Caco-2 (cell line): ENCODE data around the gene MICAL3. TPM values are rescaled to one million over a fixed set of nuclear protein-coding genes. Genes with fewer than 3 reads are reported as not detected.

Experiments
- BruUV-seq: library from RNA; stranded (reverse); fragments of 400-500 nt; replicated peaks from 2 replicates; lab custom pipeline; 2021; lab: Mats Ljungman, UMichigan
- CTCF ChIA-PET: fragments of 300-600 bp; sonication (Branson Sonifier 250); formaldehyde crosslinking; loops from one replicate; lab custom pipeline; 2022; ENCODE audit warnings: antibody characterized with exemption; lab: Charles Lee
- POLR2A ChIA-PET: fragments of 300-600 bp; sonication (Branson Sonifier 250); formaldehyde crosslinking; loops from one replicate; lab custom pipeline; 2022; ENCODE audit warnings: antibody characterized with exemption; lab: Charles Lee
- DNase-seq, 2 experiments: peaks; one replicate each; pipeline versions ENCODE4 v3.0.0 to v3.0.0-alpha.2; 2020 to 2022
- H3K27me3 ChIP-seq: replicated peaks from 2 replicates; pipeline ENCODE4 v1.6.0; 2011; ENCODE audit warnings: low read length; ENCODE audit not compliant: control insufficient read depth, insufficient read depth
- H3K36me3 ChIP-seq: 2 replicates; pipeline ENCODE4 v1.5.1; 2011; ENCODE audit warnings: low read length; ENCODE audit not compliant: control insufficient read depth, insufficient read depth
- H3K4me1 ChIP-seq: fragments of 250-450 bp; sonication (Bioruptor Pico); 2 replicates; pipeline ENCODE4 v1.5.1; 2020; ENCODE audit warnings: mild to moderate bottlenecking
- H3K4me3 ChIP-seq: 2 replicates; pipeline ENCODE4 v1.5.1; 2011; ENCODE audit warnings: low read depth, mild to moderate bottlenecking, control low read depth, low read length
- H3K9me3 ChIP-seq: fragments of 250-450 bp; sonication (Bioruptor Pico); 2 replicates; pipeline ENCODE4 v1.5.1; 2020; ENCODE audit warnings: mild to moderate bottlenecking, moderate library complexity
- H3K27ac Mint-ChIP-seq: one replicate; pipeline ENCODE4 v1.8.0; 2022; ENCODE audit warnings: mixed read lengths; ENCODE audit not compliant: unreplicated experiment
- H3K27me3 Mint-ChIP-seq: one replicate; pipeline ENCODE4 v1.8.0; 2022; ENCODE audit warnings: mixed read lengths; ENCODE audit not compliant: insufficient read depth, unreplicated experiment
- H3K36me3 Mint-ChIP-seq: one replicate; pipeline ENCODE4 v1.8.0; 2022; ENCODE audit warnings: mild to moderate bottlenecking, mixed read lengths; ENCODE audit not compliant: insufficient read depth, unreplicated experiment
- H3K4me1 Mint-ChIP-seq: one replicate; pipeline ENCODE4 v1.8.0; 2022; ENCODE audit warnings: low read depth, mixed read lengths; ENCODE audit not compliant: unreplicated experiment
- H3K4me3 Mint-ChIP-seq: one replicate; pipeline ENCODE4 v1.8.0; 2022; ENCODE audit warnings: mild to moderate bottlenecking, moderate library complexity, mixed read lengths; ENCODE audit not compliant: unreplicated experiment
- H3K9me3 Mint-ChIP-seq: one replicate; pipeline ENCODE4 v1.8.0; 2022; ENCODE audit warnings: mixed read lengths; ENCODE audit not compliant: unreplicated experiment
- intact Hi-C: fragments of 100-400 bp; cut with micrococcal nuclease; formaldehyde crosslinking; loops from one replicate; pipeline ENCODE4 v1.10.0; 2022; ENCODE audit not compliant: unreplicated experiment
- total RNA-seq: library from RNA; stranded (reverse); gene quantifications from 2 replicates; pipeline ENCODE4 v1.2.3, GENCODE V29; 2022
- TF ChIP-seq, protein P1 (sequence below), 2 experiments: fragments of 200-600 bp in 1 of 2; IDR thresholded peaks; 1 replicate in 1 of 2; 2 replicates in 1 of 2; pipeline versions ENCODE4 v1.5.1 to v1.8.0; 2011 to 2022; ENCODE audit warnings: antibody characterized with exemption in 1 of 2, control low read depth in 1 of 2, inconsistent platforms in 1 of 2, low read depth in 1 of 2, low read length in 1 of 2, mild to moderate bottlenecking in 1 of 2, moderate library complexity in 1 of 2; ENCODE audit not compliant: insufficient read depth in 1 of 2, severe bottlenecking in 1 of 2, unreplicated experiment in 1 of 2

MICAL3 gene
- total RNA-seq, 1 experiment from 2014 or later = 65.6 TPM

DNA sequence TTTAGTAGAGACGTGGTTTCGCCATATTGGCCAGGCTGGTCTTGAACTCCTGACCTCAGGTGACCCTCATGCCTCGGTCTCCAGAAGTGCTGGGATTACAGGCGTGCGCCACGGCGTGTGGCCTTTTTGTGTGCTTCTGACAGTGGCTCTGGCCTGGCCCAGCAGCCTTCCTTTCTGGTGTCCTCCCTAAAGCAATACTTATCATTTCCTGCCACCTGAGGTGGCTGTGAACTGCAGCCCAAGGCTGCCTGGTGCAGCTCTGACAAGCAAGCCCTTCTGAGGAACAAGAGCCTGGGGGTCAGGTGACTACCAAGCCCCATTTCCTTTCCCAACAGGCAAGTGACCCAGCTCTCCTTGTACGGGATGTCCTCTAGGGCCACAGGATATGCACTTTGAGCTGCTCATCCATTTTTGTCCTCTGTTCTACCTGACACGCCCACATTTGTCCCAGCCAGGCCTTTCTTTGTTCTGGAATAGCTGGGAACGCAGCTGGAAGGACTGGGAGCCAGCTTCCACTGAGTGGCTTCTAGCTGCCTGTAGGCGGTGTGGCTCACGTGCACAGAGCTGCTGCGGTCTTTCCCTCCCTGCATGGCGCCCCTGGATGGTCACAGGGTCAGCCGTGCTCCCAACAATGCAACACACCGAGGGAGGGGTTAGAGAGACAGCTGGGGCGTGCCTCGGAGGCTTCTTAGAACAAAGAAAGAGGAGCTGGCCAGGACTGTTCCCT, 237.8 kb downstream of the MICAL3 start:
- no TSS peak for BruUV-seq
- ChIA-PET CTCF (interaction anchor here (0.7 to 5.3 kb wide), 3 partner anchors 25 to 104 kb away, joined by 3 to 59 read pairs (median 6); no protein-coding TSS in a partner anchor), POLR2A (no interaction called here)
- Mint-ChIP-seq H3K4me1 (no peaks in the 10 kb centered on the region), H3K27ac (no peak overlapping the region), H3K27me3 (no peaks in the 10 kb centered on the region), H3K36me3 (peaks cover 17% of the 10 kb centered on the region), H3K4me3 (no peak overlapping the region), H3K9me3 (no peaks in the 10 kb centered on the region)
- TF ChIP-seq, protein P1, sequence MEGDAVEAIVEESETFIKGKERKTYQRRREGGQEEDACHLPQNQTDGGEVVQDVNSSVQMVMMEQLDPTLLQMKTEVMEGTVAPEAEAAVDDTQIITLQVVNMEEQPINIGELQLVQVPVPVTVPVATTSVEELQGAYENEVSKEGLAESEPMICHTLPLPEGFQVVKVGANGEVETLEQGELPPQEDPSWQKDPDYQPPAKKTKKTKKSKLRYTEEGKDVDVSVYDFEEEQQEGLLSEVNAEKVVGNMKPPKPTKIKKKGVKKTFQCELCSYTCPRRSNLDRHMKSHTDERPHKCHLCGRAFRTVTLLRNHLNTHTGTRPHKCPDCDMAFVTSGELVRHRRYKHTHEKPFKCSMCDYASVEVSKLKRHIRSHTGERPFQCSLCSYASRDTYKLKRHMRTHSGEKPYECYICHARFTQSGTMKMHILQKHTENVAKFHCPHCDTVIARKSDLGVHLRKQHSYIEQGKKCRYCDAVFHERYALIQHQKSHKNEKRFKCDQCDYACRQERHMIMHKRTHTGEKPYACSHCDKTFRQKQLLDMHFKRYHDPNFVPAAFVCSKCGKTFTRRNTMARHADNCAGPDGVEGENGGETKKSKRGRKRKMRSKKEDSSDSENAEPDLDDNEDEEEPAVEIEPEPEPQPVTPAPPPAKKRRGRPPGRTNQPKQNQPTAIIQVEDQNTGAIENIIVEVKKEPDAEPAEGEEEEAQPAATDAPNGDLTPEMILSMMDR (IDR thresholded peaks at IDR 0.05; ENCODE audit: insufficient read depth in 1 of 2, low read depth in 1 of 2, low read length in 1 of 2, severe bottlenecking in 1 of 2, unreplicated experiment in 1 of 2) = no peak
- H3K4me1 ChIP-seq = peaks cover 10% of the 10 kb centered on the region
- no peaks in the 10 kb centered on the region for H3K36me3 ChIP-seq
- H3K4me3 ChIP-seq = no peak overlapping the region
- peak; percentile 21 to 55 for DNase-seq
- H3K27me3 ChIP-seq = no peaks in the 10 kb centered on the region
- intact Hi-C loops = loop anchor here (5.0 kb wide), 1 partner anchor 229 kb away; no protein-coding TSS in a partner anchor
- no peaks in the 10 kb centered on the region for H3K9me3 ChIP-seq

DNA sequence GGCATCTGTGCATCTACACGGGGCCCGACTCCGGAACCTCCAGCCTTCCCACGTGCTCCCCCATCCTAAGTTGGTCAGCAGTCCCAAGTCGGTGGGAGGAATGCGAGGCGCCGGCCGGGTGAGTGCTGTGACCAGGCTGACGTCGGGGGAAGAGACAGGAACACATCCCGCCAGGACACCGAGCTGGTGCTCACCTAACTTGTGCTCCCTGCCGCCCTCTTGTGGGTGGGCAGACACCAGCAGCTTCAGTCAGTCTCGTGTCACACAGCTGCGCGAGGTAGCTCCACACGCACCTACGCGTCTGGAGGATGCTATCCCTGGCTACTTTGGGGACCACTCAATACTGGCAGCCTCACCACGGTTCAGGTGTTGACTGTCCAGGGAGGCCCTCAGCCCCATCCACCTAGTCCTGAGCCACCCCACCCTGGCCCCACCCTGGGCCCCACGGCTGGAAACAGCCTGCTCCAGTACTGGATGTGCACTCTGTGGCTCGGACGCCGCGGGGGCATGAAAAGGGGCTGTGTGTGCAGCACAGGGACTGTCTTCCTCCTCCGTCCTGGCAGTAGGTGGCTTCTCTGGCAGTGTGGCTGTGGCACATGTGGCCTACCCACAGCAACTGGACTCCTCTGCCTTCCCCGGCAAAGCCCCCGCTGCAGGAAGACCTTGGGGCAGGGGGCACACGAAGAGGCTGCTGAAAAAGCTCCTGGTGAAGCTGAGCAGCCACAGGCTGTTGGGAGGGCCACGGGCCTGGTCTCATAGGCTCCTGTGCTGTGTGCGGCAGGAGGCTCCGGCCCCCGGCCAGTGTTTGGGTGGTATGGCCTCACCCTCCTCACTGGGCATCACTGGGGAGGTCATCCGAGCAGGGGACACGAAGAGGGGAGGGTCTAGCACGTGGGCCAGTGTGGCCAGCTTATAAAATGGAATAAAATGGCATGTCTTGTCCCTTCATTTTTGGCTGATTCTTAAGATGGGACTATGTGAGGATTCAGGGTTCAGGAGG, 238.9 kb downstream of the MICAL3 start:
- H3K27me3 ChIP-seq = no peaks in the 10 kb centered on the region
- ChIA-PET POLR2A (no interaction called here), CTCF (interaction anchor here (0.6 to 5.3 kb wide), 13 partner anchors 12 to 291 kb away, joined by 3 to 59 read pairs (median 3); partner anchors contain the start of gene BID)
- DNase-seq = peak; percentile 70 to 78
- H3K4me1 ChIP-seq = peaks cover 10% of the 10 kb centered on the region
- no peak overlapping the region for H3K27ac Mint-ChIP-seq
- no peaks in the 10 kb centered on the region for H3K4me1 Mint-ChIP-seq
- TF ChIP-seq, protein P1 (IDR thresholded peaks at IDR 0.05; ENCODE audit: insufficient read depth in 1 of 2, low read depth in 1 of 2, low read length in 1 of 2, severe bottlenecking in 1 of 2, unreplicated experiment in 1 of 2) = peak; percentile 60
- H3K27me3 Mint-ChIP-seq = no peaks in the 10 kb centered on the region
- no peaks in the 10 kb centered on the region for H3K9me3 ChIP-seq
- intact Hi-C loops = loop anchor here (1.0 to 5.0 kb wide), 2 partner anchors 43 to 228 kb away; no protein-coding TSS in a partner anchor
- no peaks in the 10 kb centered on the region for H3K36me3 ChIP-seq
- no peak overlapping the region for H3K4me3 ChIP-seq
- H3K4me3 Mint-ChIP-seq = no peak overlapping the region
- BruUV-seq = no TSS peak
- H3K36me3 Mint-ChIP-seq = peaks cover 10% of the 10 kb centered on the region
- no peaks in the 10 kb centered on the region for H3K9me3 Mint-ChIP-seq

GRCh38 chr22:17784776-17785175, 239.6 kb downstream of the MICAL3 start:
- intact Hi-C loops = loop anchor here (1.0 to 5.0 kb wide), 2 partner anchors 42 to 227 kb away; no protein-coding TSS in a partner anchor
- BruUV-seq = no TSS peak
- no peak overlapping the region for H3K27ac Mint-ChIP-seq
- no peaks in the 10 kb centered on the region for H3K9me3 Mint-ChIP-seq
- peaks cover 10% of the 10 kb centered on the region for H3K36me3 Mint-ChIP-seq
- Histone ChIP-seq H3K4me1 (peaks cover 10% of the 10 kb centered on the region), H3K4me3 (no peak overlapping the region), H3K27me3 (no peaks in the 10 kb centered on the region), H3K9me3 (no peaks in the 10 kb centered on the region), H3K36me3 (no peaks in the 10 kb centered on the region)
- no peaks in the 10 kb centered on the region for H3K4me1 Mint-ChIP-seq
- TF ChIP-seq, protein P1 (IDR thresholded peaks at IDR 0.05; ENCODE audit: insufficient read depth in 1 of 2, low read depth in 1 of 2, low read length in 1 of 2, severe bottlenecking in 1 of 2, unreplicated experiment in 1 of 2) = no peak
- ChIA-PET CTCF (interaction anchor here (0.6 to 5.3 kb wide), 13 partner anchors 11 to 291 kb away, joined by 3 to 59 read pairs (median 4); partner anchors contain the start of gene BID), POLR2A (no interaction called here)
- no peaks in the 10 kb centered on the region for H3K27me3 Mint-ChIP-seq
- DNase-seq = no peak
- no peak overlapping the region for H3K4me3 Mint-ChIP-seq
